Stimulated activated CD4-positive, alpha-beta T cell treated with anti-CD3 and anti-CD28 coated beads, Interleukin-15, amount 100 ng/mL, for 48 hours (primary cell): ENCODE results near the gene SUMF2.
"Not testable (repeated sequence)": the region's sequence is repeated elsewhere in the genome, so short reads cannot be mapped to it uniquely, and the experiment has no call there.

Experiments
- DNase-seq, 2 donors: peaks; one replicate each; pipeline ENCODE4 v3.0.0-alpha.2; 2020; ENCODE audit warnings: low read depth in 2 of 2

SUMF2 gene

DNA sequence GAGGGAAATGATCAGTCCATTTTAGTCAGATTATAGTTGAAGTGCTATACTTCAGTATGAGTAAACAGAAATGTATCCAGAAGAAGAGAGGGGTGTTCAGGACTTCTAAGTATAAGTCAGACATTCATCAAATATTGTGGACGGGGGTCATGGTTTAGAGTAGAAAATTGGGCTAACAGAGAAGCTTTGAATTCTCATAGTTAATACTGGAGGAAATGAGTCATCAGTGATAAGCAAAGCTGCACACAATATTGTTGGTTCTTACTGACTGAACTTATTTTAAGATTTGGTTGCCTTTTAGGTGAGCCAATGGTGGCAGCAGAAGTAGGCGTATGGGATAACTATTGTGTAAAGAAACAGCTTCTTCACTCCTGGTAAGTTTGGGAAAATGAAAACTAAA is 1.7 kb upstream of the SUMF2 start:
- no peak for DNase-seq

DNA sequence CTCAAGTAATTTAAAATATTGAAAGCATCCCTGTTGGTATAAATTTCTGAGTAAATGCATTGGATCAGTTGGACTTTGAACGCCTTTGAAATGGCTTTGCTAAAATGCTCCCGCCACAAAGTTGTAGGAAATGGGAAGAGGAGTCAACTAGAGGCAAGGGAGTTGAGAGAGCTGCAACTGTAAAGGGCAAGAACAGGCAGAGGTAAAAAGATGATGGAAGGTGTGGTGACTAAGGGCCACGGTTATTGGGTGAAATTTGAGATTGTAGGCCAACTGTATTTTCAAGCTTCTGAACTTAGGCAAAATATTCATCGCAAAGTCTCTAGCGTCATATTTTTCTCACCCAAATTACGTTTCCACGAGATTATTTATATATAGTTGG is 595 bp upstream of the SUMF2 start:
- no peak for DNase-seq

DNA sequence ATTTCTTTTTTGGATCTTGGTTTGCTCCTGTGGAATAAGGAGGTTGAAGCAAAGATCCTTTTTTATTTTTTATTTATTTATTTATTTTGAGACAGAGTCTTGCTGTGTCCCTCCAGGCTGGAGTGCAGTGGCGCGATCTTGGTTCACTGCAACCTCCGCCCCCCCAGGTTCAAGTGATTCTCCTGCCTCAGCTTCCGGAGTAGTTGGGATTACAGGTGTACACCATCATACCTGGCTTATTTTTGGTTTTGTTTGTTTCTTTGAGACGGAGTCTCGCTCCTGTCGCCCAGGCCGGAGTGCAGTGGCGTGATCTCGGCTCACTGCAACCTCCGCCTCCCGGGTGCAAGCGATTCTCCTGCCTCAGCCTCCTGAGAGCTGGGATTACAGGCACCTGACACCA is 2.3 kb downstream of the SUMF2 start:
- DNase-seq = not testable (repeated sequence)

DNA sequence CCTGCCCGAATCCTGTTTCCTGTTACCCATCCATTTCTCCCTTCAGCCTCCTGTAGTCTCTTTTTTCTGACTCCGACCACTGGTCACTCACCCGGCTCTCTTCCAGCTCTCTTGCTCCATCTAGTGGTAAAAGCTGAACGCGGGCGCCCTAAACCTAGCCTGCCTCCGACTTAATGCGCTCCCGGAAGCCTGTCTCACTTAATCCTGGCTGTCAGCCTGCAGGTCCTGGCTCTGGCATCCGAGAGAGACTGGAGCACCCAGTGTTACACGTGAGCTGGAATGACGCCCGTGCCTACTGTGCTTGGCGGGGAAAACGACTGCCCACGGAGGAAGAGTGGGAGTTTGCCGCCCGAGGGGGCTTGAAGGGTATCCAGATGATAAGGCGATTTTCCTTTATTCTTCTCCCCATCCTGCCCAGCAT is 10.3 kb downstream of the SUMF2 start:
- DNase-seq = peak; percentile 41 to 53

DNA sequence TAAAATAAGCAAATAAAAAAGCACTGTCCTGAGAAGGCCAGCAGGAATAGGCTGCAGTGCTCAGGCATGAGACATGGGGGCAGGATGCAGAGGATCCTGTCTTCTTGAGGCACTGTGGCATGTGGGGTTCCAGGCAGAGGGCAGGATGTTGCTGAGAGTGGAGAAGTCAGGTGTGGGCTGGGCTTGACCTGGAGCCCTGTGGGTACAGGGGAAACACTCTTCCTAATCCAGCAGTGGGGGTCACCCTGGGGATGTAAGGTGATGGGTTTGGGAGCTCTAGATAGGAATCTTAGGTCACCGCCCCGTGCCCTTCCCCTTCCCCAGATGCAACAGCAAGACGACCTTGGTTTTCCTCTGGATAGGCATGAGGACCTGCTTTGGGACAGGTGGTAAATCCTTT is 13.6 kb downstream of the SUMF2 start:
- no peak for DNase-seq

DNA sequence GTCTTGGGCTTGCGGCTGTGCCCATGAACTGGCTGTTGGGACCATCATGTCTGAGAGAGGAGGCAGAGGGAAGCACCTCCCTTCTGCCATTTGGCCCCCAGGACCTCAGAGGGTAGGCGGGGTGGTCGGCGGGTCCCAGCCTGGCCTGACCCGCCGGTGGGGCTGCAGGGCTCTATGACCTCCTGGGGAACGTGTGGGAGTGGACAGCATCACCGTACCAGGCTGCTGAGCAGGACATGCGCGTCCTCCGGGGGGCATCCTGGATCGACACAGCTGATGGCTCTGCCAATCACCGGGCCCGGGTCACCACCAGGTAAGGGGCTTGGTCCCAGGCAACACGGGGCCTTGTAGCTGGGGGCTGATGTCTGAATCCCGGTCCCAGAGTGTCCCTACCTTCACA is 14.1 kb downstream of the SUMF2 start:
- no peak for DNase-seq

DNA sequence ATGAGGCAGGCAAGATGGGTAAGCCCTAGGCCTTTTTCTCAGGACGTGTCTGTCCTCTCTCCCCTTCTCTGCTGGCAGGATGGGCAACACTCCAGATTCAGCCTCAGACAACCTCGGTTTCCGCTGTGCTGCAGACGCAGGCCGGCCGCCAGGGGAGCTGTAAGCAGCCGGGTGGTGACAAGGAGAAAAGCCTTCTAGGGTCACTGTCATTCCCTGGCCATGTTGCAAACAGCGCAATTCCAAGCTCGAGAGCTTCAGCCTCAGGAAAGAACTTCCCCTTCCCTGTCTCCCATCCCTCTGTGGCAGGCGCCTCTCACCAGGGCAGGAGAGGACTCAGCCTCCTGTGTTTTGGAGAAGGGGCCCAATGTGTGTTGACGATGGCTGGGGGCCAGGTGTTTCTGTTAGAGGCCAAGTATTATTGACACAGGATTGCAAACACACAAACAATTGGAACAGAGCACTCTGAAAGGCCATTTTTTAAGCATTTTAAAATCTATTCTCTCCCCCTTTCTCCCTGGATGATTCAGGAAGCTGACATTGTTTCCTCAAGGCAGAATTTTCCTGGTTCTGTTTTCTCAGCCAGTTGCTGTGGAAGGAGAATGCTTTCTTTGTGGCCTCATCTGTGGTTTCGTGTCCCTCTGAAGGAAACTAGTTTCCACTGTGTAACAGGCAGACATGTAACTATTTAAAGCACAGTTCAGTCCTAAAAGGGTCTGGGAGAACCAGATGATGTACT is 15.5 kb downstream of the SUMF2 start:
- no peak for DNase-seq

DNA sequence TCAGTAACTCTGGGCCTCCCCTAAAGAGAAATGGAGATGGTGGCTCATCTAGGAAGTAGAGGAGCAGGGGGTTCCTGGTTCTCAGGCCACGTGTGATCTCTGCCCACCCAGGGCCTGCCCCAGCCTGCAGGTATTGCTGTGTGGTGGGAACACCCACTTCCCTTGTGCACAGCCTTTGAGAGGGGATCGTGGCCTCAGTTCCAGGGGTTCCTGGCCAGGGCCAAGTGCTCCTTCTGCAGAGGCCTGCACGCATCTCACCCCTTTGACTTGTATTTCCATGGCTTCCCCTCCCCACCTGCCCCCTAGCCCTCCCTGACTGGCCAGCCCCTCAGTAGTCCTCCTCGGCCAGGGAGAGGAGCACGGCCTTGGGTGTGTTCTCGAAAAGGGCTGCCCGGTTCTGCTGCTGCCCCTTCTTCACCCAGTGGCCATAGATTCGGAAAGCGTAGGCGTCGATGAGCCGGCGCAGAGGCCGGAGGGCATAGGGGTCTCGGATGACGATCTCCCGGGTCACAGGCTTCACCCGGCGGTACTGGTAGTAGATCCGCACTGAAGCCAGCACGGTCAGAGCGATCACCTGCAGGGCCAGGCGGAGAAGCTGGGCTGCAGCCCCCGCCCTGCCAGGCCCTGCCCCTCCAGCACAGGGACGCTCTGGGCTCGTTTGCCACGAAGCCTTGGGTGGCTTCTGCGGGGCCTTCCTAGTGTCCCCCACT is 16.8 kb downstream of the SUMF2 start:
- not testable (repeated sequence) for DNase-seq

DNA sequence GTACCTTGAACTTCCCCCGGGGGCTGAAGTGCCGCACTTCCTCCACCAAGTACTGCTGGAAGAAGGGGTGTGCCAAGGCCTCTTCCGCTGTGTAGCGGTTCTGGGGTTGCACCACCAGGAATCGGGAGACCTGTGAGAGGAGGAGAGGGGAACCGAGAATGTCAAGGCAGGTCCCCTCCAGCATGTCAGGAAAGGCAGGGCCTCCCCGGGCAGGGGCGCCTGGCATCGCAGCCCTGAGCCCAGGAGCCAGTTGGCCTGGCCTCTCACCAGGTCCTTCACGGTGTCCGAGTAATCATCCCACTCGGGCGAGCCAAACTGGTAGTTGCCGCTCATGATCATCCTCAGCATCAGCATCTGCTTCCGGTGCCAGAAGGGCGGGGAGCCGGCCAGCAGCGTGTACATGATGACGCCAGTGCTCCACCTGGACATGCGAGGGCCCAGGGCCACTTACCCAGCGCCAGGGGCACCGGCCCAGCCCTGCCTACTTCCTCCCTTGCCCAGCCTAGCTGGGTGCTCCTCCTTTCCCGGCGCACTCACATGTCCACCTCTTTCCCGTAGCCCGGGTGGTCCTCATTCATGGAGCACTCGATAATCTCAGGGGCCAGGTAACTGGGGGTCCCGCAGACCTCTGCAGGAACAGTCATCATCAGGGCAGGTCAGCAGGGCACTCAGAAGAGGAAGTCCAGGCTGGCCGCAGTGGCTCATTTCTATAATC is 17.7 kb downstream of the SUMF2 start:
- DNase-seq = no peak

DNA sequence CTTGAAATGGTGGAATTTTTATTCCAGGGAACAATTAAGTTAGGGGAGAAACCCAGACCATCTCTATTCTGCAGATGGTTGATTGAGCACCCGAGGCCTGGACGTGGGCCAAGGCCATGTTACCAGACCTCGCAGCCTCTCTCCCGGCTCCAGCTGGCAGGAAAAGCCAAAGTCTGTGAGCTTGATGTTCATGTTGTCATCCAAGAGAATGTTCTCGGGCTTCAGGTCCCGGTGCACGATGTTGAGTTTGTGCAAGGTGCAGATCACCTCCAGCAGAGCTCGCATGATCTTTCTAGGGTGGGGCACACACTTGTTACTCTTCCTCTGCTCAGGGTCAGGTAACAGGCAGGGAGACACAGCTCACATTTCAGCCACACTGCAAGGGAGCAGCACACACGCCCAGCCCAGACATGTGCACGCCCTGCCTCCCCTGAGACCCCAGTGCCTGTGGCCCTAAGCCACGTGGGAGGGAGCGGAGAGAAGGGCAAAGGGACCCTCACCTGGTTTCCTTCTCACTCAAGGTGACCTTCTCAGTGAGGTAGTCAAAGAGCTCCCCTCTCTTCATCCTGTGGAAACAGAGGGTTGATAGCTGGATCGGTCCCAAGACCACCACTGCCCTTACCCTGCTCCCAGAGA is 19.2 kb downstream of the SUMF2 start:
- no peak for DNase-seq

DNA sequence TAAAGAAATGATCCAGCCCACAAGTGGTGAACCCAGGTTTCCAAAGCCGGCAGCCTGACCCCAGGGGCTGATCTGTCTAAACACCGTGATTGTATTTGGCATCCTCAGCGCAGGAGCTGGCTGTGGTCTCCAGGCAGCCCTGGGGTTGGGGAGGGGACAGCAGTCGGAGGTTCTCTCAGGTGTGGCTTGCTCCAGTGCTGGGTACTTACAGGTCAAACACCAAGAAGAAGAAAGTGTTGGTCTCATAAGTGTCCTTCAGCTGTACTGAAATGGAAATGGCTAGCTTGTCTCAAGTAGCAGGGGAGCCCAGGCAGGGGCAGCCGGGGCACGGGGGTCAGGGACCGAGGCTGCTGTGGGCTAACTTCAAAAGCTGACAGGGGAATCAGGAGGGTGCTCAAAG is 22.7 kb downstream of the SUMF2 start:
- no peak for DNase-seq

DNA sequence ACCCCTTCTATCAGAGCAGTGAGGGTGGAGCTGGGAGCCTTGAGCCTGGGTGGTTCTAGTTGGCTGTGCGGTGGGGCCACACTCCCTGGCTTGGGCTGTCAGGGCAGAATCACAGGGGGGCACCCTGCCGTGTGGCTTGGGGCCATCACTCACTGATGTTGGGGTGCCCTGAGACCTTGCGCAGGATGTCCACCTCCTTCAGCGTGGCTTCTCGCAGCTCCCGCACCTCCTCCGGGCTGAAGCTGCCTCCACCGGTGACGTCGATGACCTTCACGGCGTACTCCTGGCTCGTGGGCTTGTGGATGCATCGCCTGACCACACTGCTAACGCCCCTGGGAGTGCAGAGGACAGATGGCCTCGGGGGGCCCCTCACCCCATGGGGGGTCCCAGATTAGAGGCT is 23.4 kb downstream of the SUMF2 start:
- DNase-seq = no peak

DNA sequence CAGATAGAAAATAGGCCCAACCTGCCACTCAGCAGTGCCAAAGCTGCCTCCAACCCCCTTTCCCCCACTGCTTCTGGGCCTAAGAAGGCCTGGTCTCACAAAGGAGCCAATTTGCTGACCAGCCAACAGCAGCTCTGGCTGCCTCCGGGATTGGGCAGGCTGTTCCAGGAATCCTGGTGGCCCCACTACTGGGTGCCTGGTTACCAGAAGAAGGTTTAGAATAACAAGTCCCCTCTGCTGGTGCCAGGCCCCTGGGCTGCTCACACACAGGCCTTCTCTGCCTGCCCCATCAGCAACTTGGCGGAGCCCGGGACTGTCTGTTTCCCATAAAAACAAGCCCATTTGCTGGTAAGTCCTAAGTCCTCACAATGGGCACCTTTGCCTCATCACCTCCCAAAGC is 27.5 kb downstream of the SUMF2 start:
- no peak for DNase-seq

DNA sequence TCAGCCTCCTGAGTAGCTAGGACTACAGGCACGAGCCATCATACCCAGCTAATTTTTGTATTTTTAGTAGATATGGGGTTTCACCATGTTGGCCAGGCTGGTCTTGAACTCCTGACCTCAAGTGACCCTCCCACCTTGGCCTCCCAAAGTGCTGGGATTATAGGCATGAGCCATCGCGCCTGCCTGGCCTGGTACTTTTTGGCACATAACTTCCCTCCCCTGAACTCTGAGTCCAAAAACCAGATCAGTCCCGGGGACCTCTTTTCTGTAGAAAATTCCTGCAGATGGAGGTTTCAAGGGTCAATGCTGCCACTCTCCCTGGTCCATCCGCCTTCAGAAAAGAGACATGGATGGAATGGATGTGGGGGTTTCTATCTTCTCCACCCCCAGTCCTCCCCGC is 28.3 kb downstream of the SUMF2 start:
- DNase-seq = not testable (repeated sequence)

DNA sequence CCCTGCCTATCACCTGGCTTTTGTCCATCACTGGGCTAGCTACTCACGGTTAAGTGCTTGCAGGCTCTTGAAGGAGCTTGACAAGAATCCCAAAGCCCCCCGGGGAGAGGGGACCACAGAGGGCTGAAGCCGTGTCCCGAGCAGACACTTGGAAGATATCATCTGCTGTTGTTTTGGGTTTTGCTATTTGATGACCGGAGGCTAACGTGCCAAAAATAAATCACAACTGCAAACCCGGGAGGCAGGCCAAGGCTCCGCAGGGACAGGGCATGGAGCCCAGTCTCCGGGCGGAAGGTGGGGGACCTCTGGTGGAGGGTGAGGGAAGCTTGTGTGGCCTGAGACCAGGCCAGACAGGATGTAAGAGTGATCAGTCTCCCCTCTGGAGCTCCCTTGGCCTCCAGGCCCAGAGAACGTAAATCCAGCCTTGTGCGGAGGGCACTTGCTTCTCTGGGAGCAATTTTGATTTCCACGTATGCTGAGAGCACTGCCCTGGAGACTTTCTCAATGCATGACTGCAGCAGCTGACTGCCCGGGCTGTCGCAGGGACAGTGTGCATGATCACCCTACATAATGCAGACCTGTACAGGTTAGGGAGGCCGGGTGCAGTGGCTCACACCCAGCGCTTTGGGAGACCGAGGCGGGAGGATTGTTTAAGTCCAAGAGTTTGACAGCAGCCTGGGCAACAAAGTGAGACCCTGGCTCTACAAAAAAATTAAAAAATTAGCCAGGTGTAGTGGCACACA is 28.9 kb downstream of the SUMF2 start, which contains the start of gene PHKG1:
PHKG1 (minus strand) TSS at position 164 of the 743 bp plus-strand sequence. CDS start 4,011 bp downstream, outside the sequence.
- DNase-seq = no peak

DNA sequence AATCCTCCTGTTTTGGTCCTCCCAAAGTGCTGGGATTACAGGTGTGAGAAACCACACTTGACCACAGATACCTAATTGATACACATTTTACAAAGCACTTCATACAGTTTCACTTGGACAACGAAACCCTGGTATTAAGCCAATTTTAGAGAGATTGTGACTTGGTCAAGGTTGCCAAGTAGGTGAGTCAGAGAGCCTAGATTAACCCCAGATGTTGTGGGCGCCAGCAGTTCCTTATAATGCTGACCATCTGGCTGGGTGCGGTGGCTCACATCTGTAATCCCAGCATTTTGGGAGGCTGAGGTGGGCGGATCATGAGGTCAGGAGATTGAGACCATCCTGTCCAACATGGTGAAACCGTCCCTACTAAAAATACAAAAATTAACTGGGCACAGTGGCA is 33.6 kb downstream of the SUMF2 start:
- no peak for DNase-seq

DNA sequence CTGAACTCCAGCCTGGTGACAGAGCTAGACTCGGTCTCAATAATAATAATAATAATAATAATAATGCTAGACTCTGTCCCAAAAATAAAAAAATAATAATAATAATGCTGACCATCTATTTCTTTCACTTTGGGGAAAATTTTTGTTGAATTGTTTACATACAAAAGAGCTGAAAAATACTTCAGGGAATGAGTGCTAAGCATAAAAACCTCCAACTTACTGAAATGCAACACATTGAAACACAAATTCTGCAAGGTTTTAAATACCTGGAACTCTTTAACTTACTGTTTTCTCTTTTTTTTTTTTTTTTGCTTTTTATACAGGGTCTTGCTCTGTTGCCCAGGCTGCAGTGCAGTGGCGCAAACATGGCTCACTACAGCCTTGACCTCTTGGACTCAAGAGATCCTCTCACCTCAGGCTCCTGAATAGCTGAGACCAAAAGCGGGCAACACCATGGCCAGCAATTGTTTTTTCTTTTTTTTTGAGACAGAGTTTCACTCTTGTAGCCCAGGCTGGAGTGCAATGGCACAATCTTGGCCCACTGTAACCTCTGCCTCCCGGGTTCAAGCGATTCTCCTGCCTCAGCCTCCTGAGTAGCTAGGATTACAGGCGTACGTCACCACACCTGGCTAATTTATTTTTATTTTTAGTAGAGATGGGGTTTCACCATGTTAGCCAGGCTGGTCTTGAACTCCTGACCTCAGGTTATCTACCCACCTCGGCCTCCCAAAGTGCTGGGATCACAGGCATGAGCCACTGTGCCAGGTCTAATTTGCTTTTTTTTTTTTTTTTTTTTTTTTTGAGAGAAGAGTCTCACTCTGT is 34.3 kb downstream of the SUMF2 start:
- DNase-seq = not testable (repeated sequence)

DNA sequence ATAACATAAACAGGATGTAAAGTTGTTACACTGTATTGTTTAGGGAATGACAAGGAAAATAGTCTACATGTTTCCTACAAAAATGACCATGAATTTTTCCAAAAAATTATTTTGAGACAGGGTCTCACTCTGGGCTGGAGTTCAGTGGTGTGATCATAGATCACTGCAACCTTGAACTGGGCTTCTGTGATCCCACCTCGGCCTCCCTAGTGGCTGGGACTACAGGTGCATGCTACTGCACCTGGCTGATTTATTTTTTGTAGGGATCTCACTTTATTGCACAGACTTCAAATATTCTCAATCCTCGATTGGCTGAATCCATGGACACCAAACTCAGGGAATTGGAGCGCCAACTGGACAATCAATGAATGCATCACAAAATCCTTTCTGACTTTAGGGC is 35.6 kb downstream of the SUMF2 start:
- no peak for DNase-seq

DNA sequence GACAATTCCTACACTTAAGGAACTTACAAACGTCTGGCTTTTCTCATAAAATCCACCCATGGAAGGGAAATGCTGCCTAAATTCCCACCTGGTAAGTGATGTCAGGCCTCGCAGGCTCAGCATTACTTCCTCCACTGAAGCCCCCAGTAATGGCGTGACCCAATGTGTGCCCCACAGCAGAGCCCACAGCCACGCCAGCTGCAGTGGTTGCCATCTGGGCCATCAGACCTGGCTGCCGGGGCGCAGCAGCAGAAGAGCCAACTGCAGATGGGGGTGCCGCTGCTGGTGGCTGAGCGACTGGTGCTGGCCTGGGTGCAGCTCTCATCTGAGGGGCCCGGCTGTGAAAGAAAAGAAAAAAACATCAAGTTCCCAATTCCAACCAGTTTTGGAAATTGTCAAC is 40.1 kb downstream of the SUMF2 start:
- not testable (repeated sequence) for DNase-seq

DNA sequence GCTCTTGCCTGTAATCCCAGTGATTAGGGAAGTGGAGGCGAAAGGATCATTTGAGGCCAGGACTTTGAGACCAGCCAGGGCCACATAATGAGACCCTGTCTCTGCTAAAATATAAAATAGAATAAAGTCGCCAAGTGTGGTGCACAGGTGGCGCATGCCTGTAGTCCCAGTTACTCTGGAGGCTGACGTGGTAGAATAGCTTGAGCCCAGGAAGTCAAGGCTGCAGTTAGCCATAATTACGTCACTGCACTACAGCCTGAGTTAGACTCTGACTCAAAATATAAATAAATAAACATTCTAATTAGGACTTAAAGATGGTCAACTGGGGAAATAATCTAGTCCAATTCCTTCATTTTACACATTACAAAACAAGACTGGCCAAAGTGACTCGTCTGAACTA is 41.4 kb downstream of the SUMF2 start:
- DNase-seq = no peak
